ENCODE results near the gene ESRRA. TPM values are rescaled to one million over a fixed set of nuclear protein-coding genes. Genes with fewer than 3 reads are reported as not detected.

The ESRRA gene
- total and polyA plus RNA-seq, 10 donors, result 24.0 to 56.5 (median 43.2) TPM

GRCh38 chr11:64364911-64365310, 59.6 kb downstream of the ESRRA start:
- Histone ChIP-seq H3K36me3 (peaks cover 0 to 99% (median 91%) of the 10 kb centered on the region in 6 donors), H3K4me1 (peaks cover 9 to 28% (median 12%) of the 10 kb centered on the region in 6 donors), H3K27me3 (replicated peaks in 1 of 7) (no peaks in the 10 kb centered on the region), H3K4me3 (no peak overlapping the region), H3K27ac (no peak overlapping the region), H3K9me3 (no peaks in the 10 kb centered on the region)
- intact Hi-C loops (cut with DNase I; ENCODE audit: low total_unique reads), result no loop called here
- DNase-seq, result no peak
- 82 to 85% (median 84%) methylated on average over 4 of the region's 4 CpGs for WGBS, 5 donors
- TF ChIP-seq POLR2A (IDR thresholded peaks at IDR 0.05) (no peak), POLR2AphosphoS5 (IDR thresholded peaks at IDR 0.05) (no peak), CTCF (IDR thresholded peaks at IDR 0.05 in 8 of 11, conservative IDR thresholded peaks at IDR 0.05 in 3 of 11) (no peak)

Small RNA genes within 50 kb of the gene (microRNA-seq; reads per million reads assigned to microRNA genes)
- 0.85 to 1.8 (median 1.1) reads per million in 3 donors for gene MIR7155

Small RNA genes within 50 kb of the gene (small RNA-seq; reads per million reads assigned to genes)
- gene MIR7155 (0 to 0.08 (median 0.03) reads per million in 4 donors), gene RF00019 (0 reads per million in 4 donors)

Other genes with a start within 250 kb of the ESRRA start
- gene MACROD1, start 139.4 kb upstream of the ESRRA start, total RNA-seq, result 10 to 100 TPM in 1 of 7 donors, 1 to 10 TPM in 6; 5.1 to 10.6 (median 7.3) TPM
- 10 to 100 TPM in 2 of 3 donors, 1 to 10 TPM in 1; 7.0 to 20.3 (median 17.6) TPM for gene MACROD1, start 139.4 kb upstream of the ESRRA start, polyA plus RNA-seq
- gene STIP1, start 119.4 kb upstream of the ESRRA start, total RNA-seq, result 100 to 1,000 TPM in 2 of 7 donors, 10 to 100 TPM in 5; 61.2 to 111 (median 88.2) TPM
- 10 to 100 TPM; 30.1 to 68.4 (median 38.8) TPM for gene STIP1, start 119.4 kb upstream of the ESRRA start, polyA plus RNA-seq
- gene FERMT3, start 98.8 kb upstream of the ESRRA start, total RNA-seq, result 100 to 1,000 TPM; 129 to 248 (median 178) TPM
- gene FERMT3, start 98.8 kb upstream of the ESRRA start, polyA plus RNA-seq, result 100 to 1,000 TPM; 120 to 210 (median 159) TPM
- 10 to 100 TPM; 34.2 to 56.3 (median 40.0) TPM for gene TRPT1, start 79.3 kb upstream of the ESRRA start, total RNA-seq
- 10 to 100 TPM; 57.8 to 74.0 (median 60.8) TPM for gene TRPT1, start 79.3 kb upstream of the ESRRA start, polyA plus RNA-seq
- 10 to 100 TPM; 68.1 to 88.6 (median 78.2) TPM for gene NUDT22, start 79.2 kb upstream of the ESRRA start, total RNA-seq
- gene NUDT22, start 79.2 kb upstream of the ESRRA start, polyA plus RNA-seq, result 100 to 1,000 TPM in 1 of 3 donors, 10 to 100 TPM in 2; 61.8 to 109 (median 96.3) TPM
- 10 to 100 TPM; 28.0 to 59.9 (median 49.0) TPM for gene DNAJC4, start 75.0 kb upstream of the ESRRA start, total RNA-seq
- gene DNAJC4, start 75.0 kb upstream of the ESRRA start, polyA plus RNA-seq, result 100 to 1,000 TPM in 1 of 3 donors, 10 to 100 TPM in 2; 83.7 to 113 (median 85.8) TPM
- 100 to 1,000 TPM in 1 of 7 donors, 10 to 100 TPM in 6; 38.3 to 103 (median 63.5) TPM for gene VEGFB, start 70.9 kb upstream of the ESRRA start, total RNA-seq
- 10 to 100 TPM; 81.6 to 96.9 (median 87.1) TPM for gene VEGFB, start 70.9 kb upstream of the ESRRA start, polyA plus RNA-seq
- gene FKBP2, start 64.4 kb upstream of the ESRRA start, total RNA-seq, result 10 to 100 TPM; 26.9 to 98.3 (median 42.6) TPM
- 100 to 1,000 TPM in 1 of 3 donors, 10 to 100 TPM in 2; 90.8 to 104 (median 98.4) TPM for gene FKBP2, start 64.4 kb upstream of the ESRRA start, polyA plus RNA-seq
- gene PPP1R14B, start 58.6 kb upstream of the ESRRA start, total RNA-seq, result 10 to 100 TPM; 47.6 to 93.9 (median 78.3) TPM
- 100 to 1,000 TPM; 139 to 190 (median 168) TPM for gene PPP1R14B, start 58.6 kb upstream of the ESRRA start, polyA plus RNA-seq
- 10 to 100 TPM; 20.7 to 28.3 (median 22.3) TPM for gene PLCB3, start 54.0 kb upstream of the ESRRA start, total RNA-seq
- 10 to 100 TPM in 1 of 3 donors, 1 to 10 TPM in 2; 3.8 to 11.9 (median 4.4) TPM for gene PLCB3, start 54.0 kb upstream of the ESRRA start, polyA plus RNA-seq
- 10 to 100 TPM; 27.0 to 49.3 (median 33.4) TPM for gene BAD, start 20.9 kb upstream of the ESRRA start, total RNA-seq
- 10 to 100 TPM; 53.9 to 67.3 (median 61.4) TPM for gene BAD, start 20.9 kb upstream of the ESRRA start, polyA plus RNA-seq
- gene GPR137, start 19.7 kb upstream of the ESRRA start, total RNA-seq, result 10 to 100 TPM; 21.8 to 37.2 (median 30.2) TPM
- 10 to 100 TPM; 13.7 to 22.8 (median 16.7) TPM for gene GPR137, start 19.7 kb upstream of the ESRRA start, polyA plus RNA-seq
- gene KCNK4, start 14.2 kb upstream of the ESRRA start, total RNA-seq, result under 1 TPM in 3 of 7 donors, not detected in 4; 0.35 to 0.77 (median 0.44) TPM
- gene KCNK4, start 14.2 kb upstream of the ESRRA start, polyA plus RNA-seq, result under 1 TPM in 2 of 3 donors, not detected in 1; 0.06 to 0.09 TPM
- not detected for gene CATSPERZ, start 5.2 kb upstream of the ESRRA start, total RNA-seq
- gene CATSPERZ, start 5.2 kb upstream of the ESRRA start, polyA plus RNA-seq, result under 1 TPM in 2 of 3 donors, not detected in 1; 0.09 to 0.48 TPM
- gene TRMT112, start 12.0 kb downstream of the ESRRA start, total RNA-seq, result 100 to 1,000 TPM; 138 to 420 (median 158) TPM
- 100 to 1,000 TPM; 328 to 431 (median 350) TPM for gene TRMT112, start 12.0 kb downstream of the ESRRA start, polyA plus RNA-seq
- 100 to 1,000 TPM in 3 of 7 donors, 10 to 100 TPM in 4; 77.0 to 169 (median 95.6) TPM for gene PRDX5, start 12.6 kb downstream of the ESRRA start, total RNA-seq
- 100 to 1,000 TPM; 181 to 302 (median 237) TPM for gene PRDX5, start 12.6 kb downstream of the ESRRA start, polyA plus RNA-seq
- 100 to 1,000 TPM in 3 of 7 donors, 10 to 100 TPM in 4; 64.3 to 128 (median 86.6) TPM for gene CCDC88B, start 34.7 kb downstream of the ESRRA start, total RNA-seq
- gene CCDC88B, start 34.7 kb downstream of the ESRRA start, polyA plus RNA-seq, result 100 to 1,000 TPM; 225 to 638 (median 623) TPM
- 10 to 100 TPM; 26.9 to 47.5 (median 38.2) TPM for gene RPS6KA4, start 53.6 kb downstream of the ESRRA start, total RNA-seq
- 10 to 100 TPM; 18.8 to 43.0 (median 32.3) TPM for gene RPS6KA4, start 53.6 kb downstream of the ESRRA start, polyA plus RNA-seq